ENCODE data around the gene GLDN.

GRCh38 chr15:51320843-51321242 is 20.6 kb upstream of the GLDN start:
- no peak for TF ChIP-seq POLR2A (IDR thresholded peaks at IDR 0.05)
- no peak for TF ChIP-seq CTCF (IDR thresholded peaks at IDR 0.05)
- TF ChIP-seq EP300 (IDR thresholded peaks at IDR 0.05), result no peak
- TF ChIP-seq POLR2AphosphoS5 (IDR thresholded peaks at IDR 0.05), result no peak

Measured in sigmoid colon (tissue), 4 donors.